HCT116 (cell line): Measurements from ENCODE around the gene LTBP1.

Source experiments
- CTCF ChIP-seq, 3 experiments: fragments of 200-600 bp in 1 of 3; sonication (generic) in 1 of 3; IDR thresholded peaks in 2 of 3; conservative IDR thresholded peaks in 1 of 3; 2 replicates each; pipeline ENCODE4 v1.5.1; 2012 to 2017; ENCODE audit warnings: low read depth in 2 of 3, low read length in 2 of 3, antibody characterized with exemption in 1 of 3, borderline replicate concordance in 1 of 3, control low read depth in 1 of 3, mild to moderate bottlenecking in 1 of 3, mixed read lengths in 1 of 3, mixed run types in 1 of 3, moderate library complexity in 1 of 3; ENCODE audit not compliant: insufficient read depth in 1 of 3
- MAX ChIP-seq: IDR thresholded peaks from 2 replicates; pipeline ENCODE4 v1.6.1; 2012
- POLR2A ChIP-seq: IDR thresholded peaks from 2 replicates; pipeline ENCODE4 v1.7.0; 2011; ENCODE audit warnings: borderline replicate concordance; ENCODE audit not compliant: insufficient read depth, insufficient read length; ENCODE audit errors: extremely low read depth
- POLR2AphosphoS5 ChIP-seq: IDR thresholded peaks from 2 replicates; pipeline ENCODE4 v1.6.1; 2011; ENCODE audit warnings: mild to moderate bottlenecking, low read depth, low read length, moderate library complexity

GRCh38 chr2:33137331-33137730 lies 190.6 kb downstream of the LTBP1 start:
- TF ChIP-seq CTCF (IDR thresholded peaks at IDR 0.05 in 2 of 3, conservative IDR thresholded peaks at IDR 0.05 in 1 of 3; ENCODE audit: borderline replicate concordance in 1 of 3, insufficient read depth in 1 of 3, low read depth in 2 of 3, low read length in 2 of 3) = no peak
- no peak for TF ChIP-seq POLR2A
- no peak for TF ChIP-seq MAX
- TF ChIP-seq POLR2AphosphoS5 = no peak
